Measurements from ENCODE around the gene GPATCH4.

GRCh38 chr1:156644640-156645039, 43.4 kb upstream of the GPATCH4 start:
- TF ChIP-seq CTCF (conservative IDR thresholded peaks at IDR 0.05; ENCODE audit: low read depth, low read length): no peak
- no peak for TF ChIP-seq EZH2phosphoT487 (IDR thresholded peaks at IDR 0.05; ENCODE audit: borderline replicate concordance, low read length)
- TF ChIP-seq EZH2 (IDR thresholded peaks at IDR 0.05; ENCODE audit: low read length, unreplicated experiment): no peak

All from PC-3 (cell line).